ENCODE data around the gene RASGRP3.

DNA sequence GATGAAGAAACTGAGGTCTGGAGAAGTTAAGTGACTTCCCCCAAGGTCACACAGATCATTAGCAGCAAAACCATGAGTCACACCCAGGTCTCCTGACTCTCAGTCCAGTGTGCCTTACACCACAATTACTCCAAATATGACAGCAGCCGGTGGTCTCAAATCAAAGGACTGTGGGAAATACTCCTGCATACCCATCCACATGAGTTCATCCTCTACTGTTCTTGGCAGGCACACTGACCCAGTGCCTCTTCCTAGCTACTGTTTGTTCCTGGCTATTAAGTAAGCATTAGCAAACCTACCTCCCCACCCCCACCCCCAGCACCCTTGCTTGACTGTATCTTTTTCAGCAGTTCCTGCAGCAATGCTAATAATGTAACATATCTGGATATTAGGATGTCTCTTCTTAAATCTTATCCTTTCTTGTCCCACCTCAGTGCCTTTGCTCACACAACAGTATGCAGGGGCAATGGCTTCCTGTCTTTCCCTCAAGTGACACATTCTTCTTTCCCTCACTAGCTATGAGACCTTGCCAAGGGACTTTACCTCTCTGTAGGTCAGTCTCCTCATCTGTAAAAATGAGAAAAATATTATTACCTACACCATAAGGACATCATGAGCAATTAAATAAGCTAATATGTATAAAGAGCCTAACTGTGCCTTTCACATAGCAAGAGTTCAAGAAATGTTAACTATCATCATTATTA, 76.5 kb downstream of the RASGRP3 start:
- TF ChIP-seq POLR2AphosphoS5 (IDR thresholded peaks at IDR 0.05), result no peak
- TF ChIP-seq, protein P1, sequence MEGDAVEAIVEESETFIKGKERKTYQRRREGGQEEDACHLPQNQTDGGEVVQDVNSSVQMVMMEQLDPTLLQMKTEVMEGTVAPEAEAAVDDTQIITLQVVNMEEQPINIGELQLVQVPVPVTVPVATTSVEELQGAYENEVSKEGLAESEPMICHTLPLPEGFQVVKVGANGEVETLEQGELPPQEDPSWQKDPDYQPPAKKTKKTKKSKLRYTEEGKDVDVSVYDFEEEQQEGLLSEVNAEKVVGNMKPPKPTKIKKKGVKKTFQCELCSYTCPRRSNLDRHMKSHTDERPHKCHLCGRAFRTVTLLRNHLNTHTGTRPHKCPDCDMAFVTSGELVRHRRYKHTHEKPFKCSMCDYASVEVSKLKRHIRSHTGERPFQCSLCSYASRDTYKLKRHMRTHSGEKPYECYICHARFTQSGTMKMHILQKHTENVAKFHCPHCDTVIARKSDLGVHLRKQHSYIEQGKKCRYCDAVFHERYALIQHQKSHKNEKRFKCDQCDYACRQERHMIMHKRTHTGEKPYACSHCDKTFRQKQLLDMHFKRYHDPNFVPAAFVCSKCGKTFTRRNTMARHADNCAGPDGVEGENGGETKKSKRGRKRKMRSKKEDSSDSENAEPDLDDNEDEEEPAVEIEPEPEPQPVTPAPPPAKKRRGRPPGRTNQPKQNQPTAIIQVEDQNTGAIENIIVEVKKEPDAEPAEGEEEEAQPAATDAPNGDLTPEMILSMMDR (IDR thresholded peaks at IDR 0.05), result no peak
